Activated T-cell treated with anti-CD3 and anti-CD28 coated beads, Interleukin-2, amount 50 U/mL, for 24 hours (primary cell): ENCODE data around the gene SEL1L3.
"Not testable (repeated sequence)": the region's sequence is repeated elsewhere in the genome, so short reads cannot be mapped to it uniquely, and the experiment has no call there.

Source experiments
- DNase-seq: peaks from one replicate; pipeline ENCODE4 v3.0.0-alpha.2; 2020
- H3K27ac Mint-ChIP-seq: 2 replicates; pipeline ENCODE4 v1.8.0; 2020; ENCODE audit warnings: mild to moderate bottlenecking, mixed read lengths
- H3K27me3 Mint-ChIP-seq: 2 replicates; pipeline ENCODE4 v1.8.0; 2020; ENCODE audit warnings: mixed read lengths
- H3K36me3 Mint-ChIP-seq: 2 replicates; pipeline ENCODE4 v1.8.0; 2020; ENCODE audit warnings: low read depth, mixed read lengths
- H3K4me1 Mint-ChIP-seq: 2 replicates; pipeline ENCODE4 v1.8.0; 2020; ENCODE audit warnings: low read depth, mixed read lengths
- H3K4me3 Mint-ChIP-seq: 2 replicates; pipeline ENCODE4 v1.8.0; 2020; ENCODE audit warnings: mild to moderate bottlenecking, moderate library complexity, mixed read lengths
- H3K9me3 Mint-ChIP-seq: 2 replicates; pipeline ENCODE4 v1.8.0; 2020; ENCODE audit warnings: mixed read lengths

Gene SEL1L3

DNA sequence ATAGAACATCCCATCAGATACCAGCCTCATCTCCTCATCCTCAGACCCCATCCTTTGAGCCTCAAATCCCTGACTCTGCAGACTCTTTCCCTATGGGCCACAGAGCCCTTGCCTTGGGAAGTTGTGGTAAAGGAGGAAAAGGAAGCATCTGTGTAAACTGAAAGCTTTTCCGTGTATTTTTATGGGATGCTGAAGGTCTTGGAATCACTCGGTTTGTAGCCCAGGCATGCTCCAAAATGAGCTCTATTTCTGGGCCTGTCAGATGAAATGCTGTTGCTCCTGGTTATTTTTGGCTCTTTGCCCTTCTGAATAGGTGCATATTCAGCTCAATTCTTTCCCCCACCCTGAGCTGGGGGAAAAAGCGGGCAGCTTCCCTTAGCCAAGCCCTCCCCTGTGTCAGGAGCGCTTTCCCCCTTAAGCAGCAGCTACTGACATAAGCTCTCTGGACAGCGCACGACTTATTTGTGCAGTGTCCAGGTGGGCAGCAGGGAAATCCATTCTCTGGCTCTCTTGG is 5.0 kb upstream of the SEL1L3 start:
- no peaks in the 10 kb centered on the region for H3K9me3 Mint-ChIP-seq
- no peaks in the 10 kb centered on the region for H3K4me1 Mint-ChIP-seq
- no peaks in the 10 kb centered on the region for H3K36me3 Mint-ChIP-seq
- no peak overlapping the region for H3K4me3 Mint-ChIP-seq
- no peaks in the 10 kb centered on the region for H3K27me3 Mint-ChIP-seq
- no peak for DNase-seq
- no peak overlapping the region for H3K27ac Mint-ChIP-seq

GRCh38 chr4:25866401-25866800 is 3.6 kb upstream of the SEL1L3 start:
- not testable (repeated sequence) for H3K36me3 Mint-ChIP-seq, DNase-seq, H3K4me1 Mint-ChIP-seq, H3K4me3 Mint-ChIP-seq, H3K27ac Mint-ChIP-seq, H3K27me3 Mint-ChIP-seq, H3K9me3 Mint-ChIP-seq

GRCh38 chr4:25865586-25865985 is 2.8 kb upstream of the SEL1L3 start:
- no peak for DNase-seq
- no peak overlapping the region for H3K4me3 Mint-ChIP-seq
- peaks cover 9% of the 10 kb centered on the region for H3K36me3 Mint-ChIP-seq
- no peaks in the 10 kb centered on the region for H3K27me3 Mint-ChIP-seq
- no peaks in the 10 kb centered on the region for H3K9me3 Mint-ChIP-seq
- peaks cover 14% of the 10 kb centered on the region for H3K4me1 Mint-ChIP-seq
- no peak overlapping the region for H3K27ac Mint-ChIP-seq

DNA sequence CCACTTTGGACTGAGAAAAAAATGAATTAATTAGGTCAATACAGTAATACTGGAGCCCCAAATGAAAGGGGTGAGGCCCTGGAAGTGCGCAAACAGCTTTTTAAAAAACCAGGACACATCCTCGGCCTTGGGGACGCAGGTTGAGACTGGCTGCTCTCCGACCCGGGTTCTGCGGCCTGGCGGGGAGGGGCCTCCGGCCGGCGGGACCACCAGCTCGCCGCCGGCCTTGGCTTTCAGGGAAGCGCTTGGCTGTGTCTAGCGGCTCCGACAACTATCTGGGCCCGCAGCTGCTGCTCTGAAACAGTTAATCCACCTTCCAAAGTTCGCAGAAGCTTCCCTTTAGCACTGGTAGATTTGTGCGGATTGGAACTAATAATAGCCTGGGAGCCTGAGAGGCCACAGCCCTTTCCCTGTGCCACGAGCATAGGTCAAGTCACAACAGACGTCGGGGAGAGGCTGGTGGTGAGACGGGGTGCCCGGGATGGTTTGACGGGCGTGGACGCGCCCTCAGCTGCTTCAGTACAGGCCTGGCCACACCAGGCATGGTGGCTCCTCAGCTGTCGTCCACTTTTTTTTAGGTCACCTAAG is 1.1 kb upstream of the SEL1L3 start:
- Mint-ChIP-seq H3K36me3 (peaks cover 9% of the 10 kb centered on the region), H3K9me3 (no peaks in the 10 kb centered on the region), H3K27me3 (no peaks in the 10 kb centered on the region), H3K4me1 (peaks cover 31% of the 10 kb centered on the region), H3K4me3 (peak overlapping the region; percentile 70), H3K27ac (peak overlapping the region; percentile 77)
- no peak for DNase-seq

DNA sequence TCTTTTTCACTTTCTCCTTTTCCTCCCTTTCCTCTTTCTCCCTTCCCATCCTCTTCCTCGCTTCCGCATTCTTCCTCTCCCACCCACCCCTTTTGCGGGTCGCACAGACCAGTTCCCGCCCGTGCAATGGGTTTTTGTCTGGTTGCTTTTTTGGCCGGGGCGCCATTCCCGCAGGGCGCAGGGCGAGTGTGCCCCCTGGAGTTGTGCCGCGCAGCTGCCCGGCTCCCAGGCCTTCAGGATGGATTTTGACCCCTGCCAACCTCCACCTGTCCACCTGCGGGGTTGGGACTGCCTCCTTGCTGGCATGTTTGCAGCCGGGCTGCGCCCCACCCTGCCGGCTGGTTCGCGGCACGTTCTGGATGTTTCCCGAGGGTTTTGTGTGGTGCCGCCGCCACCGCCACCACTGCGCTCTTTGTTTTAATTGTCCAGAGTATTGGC is 578 bp upstream of the SEL1L3 start:
- H3K36me3 Mint-ChIP-seq = peaks cover 9% of the 10 kb centered on the region
- DNase-seq = peak; percentile 51
- H3K27ac Mint-ChIP-seq = peak overlapping the region; percentile 77

GRCh38 chr4:25861951-25862410 is 807 bp downstream of the SEL1L3 start:
- H3K27ac Mint-ChIP-seq = peak overlapping the region; percentile 95

More for the DNA sequence above, 578 bp upstream of the SEL1L3 start:
- H3K9me3 Mint-ChIP-seq = no peaks in the 10 kb centered on the region
- H3K4me3 Mint-ChIP-seq = peak overlapping the region; percentile 70
- peaks cover 34% of the 10 kb centered on the region for H3K4me1 Mint-ChIP-seq
- H3K27me3 Mint-ChIP-seq = no peaks in the 10 kb centered on the region

DNA sequence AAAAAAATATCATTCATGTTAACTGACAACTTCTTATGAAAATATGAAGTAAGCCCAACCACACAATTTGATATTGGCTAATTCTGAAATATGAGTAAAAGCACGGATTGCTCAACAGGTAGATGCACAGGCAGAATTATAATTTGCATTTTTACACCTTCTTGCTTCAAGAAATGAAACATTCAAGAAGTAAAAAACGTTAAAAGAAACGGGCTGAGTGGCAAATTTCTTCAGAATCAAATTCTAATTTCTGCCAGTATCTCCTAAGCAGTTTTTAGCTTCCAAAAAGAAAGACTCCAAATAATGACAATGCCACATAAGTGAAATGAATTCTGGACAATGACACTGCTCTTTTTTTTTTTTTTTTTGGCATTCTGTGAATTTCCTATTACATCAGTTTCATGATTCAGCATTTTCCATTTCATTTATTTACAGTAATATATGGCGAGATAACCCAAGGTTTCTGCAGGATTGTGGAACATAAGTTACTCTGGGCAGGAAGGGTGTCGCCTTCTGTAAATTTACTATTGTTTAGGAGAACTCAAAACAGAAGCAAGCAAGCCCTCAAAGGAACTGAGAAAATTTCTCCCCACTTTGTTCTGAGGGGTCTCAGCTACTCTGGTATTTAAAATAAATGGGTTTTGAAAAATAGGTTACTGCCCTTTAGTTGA is 1.4 kb downstream of the SEL1L3 start:
- Mint-ChIP-seq H3K27ac (peak overlapping the region; percentile 95), H3K4me3 (peak overlapping the region; percentile 90), H3K36me3 (peaks cover 9% of the 10 kb centered on the region), H3K9me3 (no peaks in the 10 kb centered on the region), H3K27me3 (no peaks in the 10 kb centered on the region), H3K4me1 (peaks cover 53% of the 10 kb centered on the region)
- DNase-seq = no peak

More at GRCh38 chr4:25861951-25862410, 807 bp downstream of the SEL1L3 start:
- Mint-ChIP-seq H3K27me3 (no peaks in the 10 kb centered on the region), H3K4me3 (peak overlapping the region; percentile 90), H3K9me3 (no peaks in the 10 kb centered on the region), H3K36me3 (peaks cover 9% of the 10 kb centered on the region), H3K4me1 (peaks cover 48% of the 10 kb centered on the region)
- peak; percentile 67 for DNase-seq

DNA sequence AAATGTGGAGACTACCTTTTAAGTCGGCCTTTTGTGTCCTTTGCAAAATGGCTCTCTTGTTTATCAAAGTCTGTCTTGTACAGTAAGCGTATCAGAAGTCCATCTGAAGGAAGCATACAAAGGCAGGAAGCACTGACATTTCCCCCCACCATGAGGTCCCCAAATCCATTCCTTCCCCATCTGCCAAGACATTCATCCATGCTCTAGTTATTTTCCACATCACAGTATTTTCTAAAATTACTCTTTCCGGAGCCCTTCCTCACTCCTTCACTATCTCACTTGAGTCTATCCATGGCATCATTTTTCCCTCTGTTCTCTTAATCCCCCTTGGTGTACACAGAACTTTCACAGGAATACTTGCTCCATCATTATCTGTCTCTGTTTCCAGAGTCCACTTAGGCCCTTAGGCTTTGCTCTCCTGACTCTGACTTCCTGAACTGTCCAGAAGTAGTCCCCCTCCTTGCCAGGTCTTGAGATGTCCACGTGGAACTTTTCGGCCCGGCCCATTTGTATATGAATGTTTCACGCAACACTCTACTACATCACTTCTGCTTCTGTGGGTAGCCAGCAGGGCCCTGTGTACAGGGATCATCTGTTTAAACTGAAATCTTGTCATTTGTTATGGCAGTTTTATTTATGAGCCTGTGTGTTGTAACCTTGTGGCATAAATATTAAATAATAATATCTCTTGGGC is 2.1 kb downstream of the SEL1L3 start:
- no peak for DNase-seq
- H3K27ac Mint-ChIP-seq = peak overlapping the region; percentile 95
- H3K36me3 Mint-ChIP-seq = peaks cover 9% of the 10 kb centered on the region
- H3K4me3 Mint-ChIP-seq = peak overlapping the region; percentile 90
- H3K9me3 Mint-ChIP-seq = no peaks in the 10 kb centered on the region
- H3K27me3 Mint-ChIP-seq = no peaks in the 10 kb centered on the region
- H3K4me1 Mint-ChIP-seq = peaks cover 60% of the 10 kb centered on the region

GRCh38 chr4:25859429-25860148 is 3.2 kb downstream of the SEL1L3 start:
- Mint-ChIP-seq H3K4me1 (peaks cover 71% of the 10 kb centered on the region), H3K9me3 (no peaks in the 10 kb centered on the region), H3K27me3 (no peaks in the 10 kb centered on the region), H3K27ac (peak overlapping the region; percentile 95), H3K36me3 (peaks cover 9% of the 10 kb centered on the region), H3K4me3 (peak overlapping the region; percentile 90)
- no peak for DNase-seq

DNA sequence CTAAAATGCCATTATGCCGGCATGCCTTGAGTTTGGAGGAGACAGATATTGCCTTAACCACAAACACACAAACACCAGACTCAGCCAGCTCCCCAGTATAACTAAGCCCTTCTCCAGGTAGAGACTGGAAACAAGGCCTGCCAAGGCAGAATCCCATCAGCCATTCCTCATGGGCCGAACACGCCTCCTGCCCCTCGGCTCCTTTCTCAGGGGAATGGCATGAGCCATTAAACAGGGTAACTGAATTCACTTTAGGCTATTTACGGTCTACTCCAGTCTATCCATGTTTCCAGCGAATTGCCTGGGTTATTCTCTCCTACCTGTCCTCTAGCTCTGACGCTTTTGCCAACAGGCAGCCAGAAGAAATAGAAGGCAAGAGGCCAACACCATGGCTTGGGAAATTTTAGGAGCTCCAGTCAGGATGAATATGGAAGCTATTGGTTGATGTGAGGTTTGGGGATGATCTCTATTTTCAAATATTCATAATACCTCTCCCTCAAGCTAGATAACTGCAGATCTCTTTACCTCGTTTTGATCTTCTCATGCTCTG is 4.9 kb downstream of the SEL1L3 start:
- Mint-ChIP-seq H3K4me3 (no peak overlapping the region), H3K4me1 (peaks cover 80% of the 10 kb centered on the region), H3K27ac (peak overlapping the region; percentile 62), H3K36me3 (peaks cover 9% of the 10 kb centered on the region), H3K9me3 (no peaks in the 10 kb centered on the region), H3K27me3 (no peaks in the 10 kb centered on the region)
- DNase-seq = no peak

- Mint-ChIP-seq H3K36me3 (peaks cover 9% of the 10 kb centered on the region), H3K9me3 (no peaks in the 10 kb centered on the region), H3K4me3 (no peak overlapping the region), H3K27ac (peak overlapping the region; percentile 62), H3K27me3 (no peaks in the 10 kb centered on the region), H3K4me1 (peaks cover 84% of the 10 kb centered on the region)
- no peak for DNase-seq
Observed at GRCh38 chr4:25857403-25857802, 5.4 kb downstream of the SEL1L3 start.

DNA sequence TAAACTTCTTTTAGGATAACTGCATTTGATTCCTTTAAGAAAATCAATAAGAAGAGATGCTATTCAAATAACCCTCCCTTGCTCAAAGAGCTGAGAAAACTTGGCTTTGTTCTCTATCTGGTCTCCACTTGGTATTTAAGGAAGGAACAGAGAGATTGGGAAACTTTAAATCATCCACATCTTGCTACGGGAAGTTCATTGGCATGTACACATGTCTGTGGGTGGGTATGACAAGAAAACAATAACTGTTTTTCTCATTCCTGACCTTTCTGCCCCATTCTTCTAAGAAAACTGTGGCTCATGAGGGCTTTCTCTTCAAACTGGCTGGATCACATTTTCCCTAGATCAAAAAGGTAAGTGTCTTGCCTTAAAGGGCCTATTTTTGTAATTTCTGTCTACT is 6.0 kb downstream of the SEL1L3 start:
- DNase-seq = no peak
- peaks cover 87% of the 10 kb centered on the region for H3K4me1 Mint-ChIP-seq
- no peaks in the 10 kb centered on the region for H3K27me3 Mint-ChIP-seq
- H3K9me3 Mint-ChIP-seq = no peaks in the 10 kb centered on the region
- peaks cover 5% of the 10 kb centered on the region for H3K36me3 Mint-ChIP-seq
- peak overlapping the region; percentile 62 for H3K27ac Mint-ChIP-seq
- no peak overlapping the region for H3K4me3 Mint-ChIP-seq

- Mint-ChIP-seq H3K9me3 (no peaks in the 10 kb centered on the region), H3K4me1 (peaks cover 81% of the 10 kb centered on the region), H3K27me3 (no peaks in the 10 kb centered on the region), H3K27ac (peak overlapping the region; percentile 41), H3K36me3 (peaks cover 25% of the 10 kb centered on the region), H3K4me3 (no peak overlapping the region)
- DNase-seq = no peak
Observed at GRCh38 chr4:25852103-25852502, 10.7 kb downstream of the SEL1L3 start.

- H3K4me1 Mint-ChIP-seq = peaks cover 84% of the 10 kb centered on the region
- H3K27me3 Mint-ChIP-seq = no peaks in the 10 kb centered on the region
- H3K27ac Mint-ChIP-seq = peak overlapping the region; percentile 16
- peaks cover 66% of the 10 kb centered on the region for H3K36me3 Mint-ChIP-seq
- no peaks in the 10 kb centered on the region for H3K9me3 Mint-ChIP-seq
- no peak overlapping the region for H3K4me3 Mint-ChIP-seq
- DNase-seq = no peak
Observed at GRCh38 chr4:25847329-25847728, 15.5 kb downstream of the SEL1L3 start.
